Measurements from ENCODE around the gene OCA2. TPM values are rescaled to one million over a fixed set of nuclear protein-coding genes. Genes with fewer than 3 reads are reported as not detected.

Gene OCA2
- total and polyA plus RNA-seq, 2 of the 13 experiments (the other 11 are each of a cell fraction or from before 2014, with no cell fraction given) = 0.02 to 0.05 TPM

DNA sequence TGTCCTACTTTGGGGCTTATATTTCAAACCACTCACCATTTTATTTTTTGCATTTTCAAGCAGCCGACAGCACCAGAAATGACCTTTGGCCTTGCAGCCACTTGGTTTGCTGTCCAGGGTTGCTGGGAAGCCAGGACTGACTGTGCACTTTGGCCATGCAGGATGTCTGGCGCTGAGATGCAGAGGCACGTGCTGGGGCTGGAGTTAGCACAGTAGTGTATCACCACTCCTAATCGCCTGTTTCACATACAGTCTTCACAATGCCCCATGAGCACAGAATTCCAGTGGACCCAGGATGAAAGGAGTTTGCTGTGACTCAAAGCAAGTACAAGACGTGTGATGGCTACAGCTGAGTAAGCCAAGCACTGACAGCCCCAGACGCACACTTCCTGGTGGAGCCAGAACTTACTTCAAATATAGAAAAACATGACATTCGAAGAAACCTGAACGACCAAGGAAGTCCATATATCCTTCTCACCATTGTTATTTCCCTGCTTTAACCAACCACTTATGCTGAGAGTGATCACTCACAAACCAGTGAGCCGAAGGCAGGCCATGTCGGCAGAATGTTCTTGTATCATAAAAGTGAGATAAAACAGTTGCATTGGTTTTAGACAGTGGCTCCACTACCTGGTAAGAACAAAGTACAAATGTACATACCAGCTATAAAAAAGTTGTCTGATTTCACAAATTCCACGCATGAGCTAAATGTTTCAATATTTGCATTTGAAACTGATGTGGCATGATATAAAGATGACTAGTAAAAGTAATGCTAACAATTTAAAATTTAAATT, 16.0 kb downstream of the OCA2 start (continued):
- no peak; the same call in 1 of the 2 replicates for TF ChIP-seq PHF8 (CRISPR knock-in tag; IDR thresholded peaks at IDR 0.05)
- TF ChIP-seq CCDC6 (CRISPR knock-in tag; IDR thresholded peaks at IDR 0.05) = no peak
- TF ChIP-seq ZNF142 (CRISPR knock-in tag; IDR thresholded peaks at IDR 0.05) = no peak
- no peak for TF ChIP-seq PBX3 (CRISPR knock-in tag; IDR thresholded peaks at IDR 0.05; ENCODE audit: borderline replicate concordance)
- TF ChIP-seq PCBP2 (optimal IDR thresholded peaks at IDR 0.05; ENCODE audit: low read depth, low read length, poor library complexity, severe bottlenecking) = no peak
- TF ChIP-seq SIX1 (CRISPR knock-in tag; IDR thresholded peaks at IDR 0.05; ENCODE audit: borderline replicate concordance) = no peak
- no peak for TF ChIP-seq TEF (CRISPR knock-in tag; IDR thresholded peaks at IDR 0.05)
- TF ChIP-seq ZNF441 (CRISPR knock-in tag; IDR thresholded peaks at IDR 0.05; ENCODE audit: borderline replicate concordance) = peak; percentile 85; the same call in 1 of the 2 replicates
- no peak for TF ChIP-seq ZNF414 (CRISPR knock-in tag; IDR thresholded peaks at IDR 0.05)
- 0 out of 2 replicates have a peak, but pooled peaks have one; percentile 51 for TF ChIP-seq ZNF670 (CRISPR knock-in tag; IDR thresholded peaks at IDR 0.05; ENCODE audit: borderline replicate concordance)
- TF ChIP-seq NCOA2 (CRISPR knock-in tag; IDR thresholded peaks at IDR 0.05) = 0 out of 2 replicates have a peak, but pooled peaks have one; percentile 17
- TF ChIP-seq ZNF569 (CRISPR knock-in tag; IDR thresholded peaks at IDR 0.05; ENCODE audit: borderline replicate concordance) = no peak
- no peak for TF ChIP-seq ZNF383 (CRISPR knock-in tag; IDR thresholded peaks at IDR 0.05; ENCODE audit: borderline replicate concordance)
- no peak for TF ChIP-seq SIX4 (CRISPR knock-in tag; IDR thresholded peaks at IDR 0.05)
- no peak for TF ChIP-seq THAP7 (CRISPR knock-in tag; IDR thresholded peaks at IDR 0.05)
- peak; percentile 84 for TF ChIP-seq SKI (IDR thresholded peaks at IDR 0.05; ENCODE audit: partially characterized antibody)
- TF ChIP-seq, protein P1, sequence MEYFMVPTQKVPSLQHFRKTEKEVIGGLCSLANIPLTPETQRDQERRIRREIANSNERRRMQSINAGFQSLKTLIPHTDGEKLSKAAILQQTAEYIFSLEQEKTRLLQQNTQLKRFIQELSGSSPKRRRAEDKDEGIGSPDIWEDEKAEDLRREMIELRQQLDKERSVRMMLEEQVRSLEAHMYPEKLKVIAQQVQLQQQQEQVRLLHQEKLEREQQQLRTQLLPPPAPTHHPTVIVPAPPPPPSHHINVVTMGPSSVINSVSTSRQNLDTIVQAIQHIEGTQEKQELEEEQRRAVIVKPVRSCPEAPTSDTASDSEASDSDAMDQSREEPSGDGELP (IDR thresholded peaks at IDR 0.05; ENCODE audit: borderline replicate concordance, low read depth) = peak; percentile 28; the same call in 1 of the 2 replicates
- TF ChIP-seq CENPT (CRISPR knock-in tag; IDR thresholded peaks at IDR 0.05; ENCODE audit: low read depth) = no peak

All from HepG2 (cell line).